Ectodermal cell (in vitro differentiated cells): Measurements from ENCODE around the gene BLOC1S5.
"Not testable (repeated sequence)": the region's sequence is repeated elsewhere in the genome, so short reads cannot be mapped to it uniquely, and the experiment has no call there.

Source experiments
- H3K27ac ChIP-seq: 2 replicates; pipeline ENCODE4 v1.7.0; 2013; ENCODE audit warnings: mild to moderate bottlenecking, low read depth, low read length; ENCODE audit not compliant: insufficient read depth, poor library complexity, severe bottlenecking
- H3K27me3 ChIP-seq: 2 replicates; pipeline ENCODE4 v1.7.0; 2013; ENCODE audit warnings: mild to moderate bottlenecking, low read length; ENCODE audit not compliant: insufficient read depth, control insufficient read depth, poor library complexity, severe bottlenecking
- H3K36me3 ChIP-seq: one replicate; pipeline ENCODE4 v1.7.0; 2013; ENCODE audit warnings: low read length; ENCODE audit not compliant: control insufficient read depth, insufficient read depth
- H3K4me1 ChIP-seq: one replicate; pipeline ENCODE4 v1.7.0; 2013; ENCODE audit warnings: low read length; ENCODE audit not compliant: control insufficient read depth, insufficient read depth
- H3K4me3 ChIP-seq: 2 replicates; pipeline ENCODE4 v1.7.0; 2013; ENCODE audit warnings: low read depth, low read length, control low read depth; ENCODE audit not compliant: insufficient read depth
- H3K9me3 ChIP-seq: 2 replicates; pipeline ENCODE4 v1.7.0; 2013; ENCODE audit warnings: mild to moderate bottlenecking, low read length, moderate library complexity; ENCODE audit not compliant: control insufficient read depth
- WGBS, 2 experiments: methylation state at CpG; one replicate each; pipeline ENCODE4 v1.1.7; 2013; ENCODE audit warnings: missing lambda C conversion rate in 2 of 2; 5-methylcytosine and 5-hydroxymethylcytosine counted together

BLOC1S5 gene

GRCh38 chr6:7997286-7997685 is 66.9 kb downstream of the BLOC1S5 start:
- peaks cover 4% of the 10 kb centered on the region for H3K4me1 ChIP-seq
- H3K4me3 ChIP-seq, result no peak overlapping the region
- no peaks in the 10 kb centered on the region for H3K27me3 ChIP-seq
- 88 to 91% methylated on average over 3 of the region's 3 CpGs for WGBS, 2 experiments
- H3K36me3 ChIP-seq, result no peaks in the 10 kb centered on the region
- no peaks in the 10 kb centered on the region for H3K9me3 ChIP-seq
- no peak overlapping the region for H3K27ac ChIP-seq

- Histone ChIP-seq H3K36me3 (no peaks in the 10 kb centered on the region), H3K4me1 (peaks cover 4% of the 10 kb centered on the region), H3K4me3 (no peak overlapping the region), H3K27me3 (no peaks in the 10 kb centered on the region), H3K9me3 (no peaks in the 10 kb centered on the region), H3K27ac (no peak overlapping the region)
- WGBS, 2 experiments, result 90% methylated on average over 9 of the region's 10 CpGs
Measured at GRCh38 chr6:7996538-7997111, 67.6 kb downstream of the BLOC1S5 start.

GRCh38 chr6:7993952-7994351 is 70.2 kb downstream of the BLOC1S5 start:
- H3K27me3 ChIP-seq, result no peaks in the 10 kb centered on the region
- H3K9me3 ChIP-seq, result no peaks in the 10 kb centered on the region
- 83 to 85% methylated on average over 8 of the region's 8 CpGs for WGBS, 2 experiments
- H3K27ac ChIP-seq, result no peak overlapping the region
- H3K36me3 ChIP-seq, result no peaks in the 10 kb centered on the region
- H3K4me3 ChIP-seq, result no peak overlapping the region
- H3K4me1 ChIP-seq, result peaks cover 4% of the 10 kb centered on the region

GRCh38 chr6:7993399-7993798 is 70.8 kb downstream of the BLOC1S5 start:
- no peaks in the 10 kb centered on the region for H3K9me3 ChIP-seq
- H3K4me3 ChIP-seq, result no peak overlapping the region
- H3K4me1 ChIP-seq, result peaks cover 4% of the 10 kb centered on the region
- H3K36me3 ChIP-seq, result no peaks in the 10 kb centered on the region
- H3K27me3 ChIP-seq, result no peaks in the 10 kb centered on the region
- no peak overlapping the region for H3K27ac ChIP-seq

GRCh38 chr6:7992002-7992815 is 72.0 kb downstream of the BLOC1S5 start:
- WGBS, 2 experiments, result 39 to 48% methylated on average over 6 to 7 of the region's 7 CpGs
- H3K36me3 ChIP-seq, result no peaks in the 10 kb centered on the region
- no peak overlapping the region for H3K27ac ChIP-seq
- no peaks in the 10 kb centered on the region for H3K27me3 ChIP-seq
- no peak overlapping the region for H3K4me3 ChIP-seq
- H3K4me1 ChIP-seq, result peaks cover 4% of the 10 kb centered on the region
- no peaks in the 10 kb centered on the region for H3K9me3 ChIP-seq

GRCh38 chr6:7991536-7991935 is 72.7 kb downstream of the BLOC1S5 start:
- Histone ChIP-seq H3K36me3 (no peaks in the 10 kb centered on the region), H3K27me3 (no peaks in the 10 kb centered on the region), H3K27ac (no peak overlapping the region), H3K4me1 (peaks cover 4% of the 10 kb centered on the region), H3K9me3 (no peaks in the 10 kb centered on the region), H3K4me3 (no peak overlapping the region)
- 81 to 91% methylated on average over 1 of the region's 1 CpG for WGBS, 2 experiments

GRCh38 chr6:7986219-7986618 is 78.0 kb downstream of the BLOC1S5 start:
- Histone ChIP-seq H3K36me3 (no peaks in the 10 kb centered on the region), H3K27ac (no peak overlapping the region), H3K9me3 (no peaks in the 10 kb centered on the region), H3K27me3 (no peaks in the 10 kb centered on the region), H3K4me1 (no peaks in the 10 kb centered on the region), H3K4me3 (no peak overlapping the region)
- WGBS, 2 experiments, result 93 to 95% methylated on average over 31 of the region's 31 CpGs

GRCh38 chr6:7983967-7984366 is 80.2 kb downstream of the BLOC1S5 start:
- H3K9me3 ChIP-seq, H3K36me3 ChIP-seq, H3K4me1 ChIP-seq, H3K27ac ChIP-seq, H3K4me3 ChIP-seq, H3K27me3 ChIP-seq: not testable (repeated sequence)
- WGBS, 2 experiments, result 79 to 80% methylated on average over 6 of the region's 6 CpGs

GRCh38 chr6:7979831-7980230 is 84.4 kb downstream of the BLOC1S5 start:
- peaks cover 4% of the 10 kb centered on the region for H3K27me3 ChIP-seq
- no peaks in the 10 kb centered on the region for H3K36me3 ChIP-seq
- H3K27ac ChIP-seq, result no peak overlapping the region

GRCh38 chr6:7978736-7979135 is 85.5 kb downstream of the BLOC1S5 start:
- WGBS, 2 experiments, result 26 to 28% methylated on average over 2 to 3 of the region's 3 CpGs
- H3K9me3 ChIP-seq, result no peaks in the 10 kb centered on the region
- H3K4me1 ChIP-seq, result peaks cover 3% of the 10 kb centered on the region
- no peak overlapping the region for H3K4me3 ChIP-seq
- H3K27me3 ChIP-seq, result peaks cover 4% of the 10 kb centered on the region
- H3K27ac ChIP-seq, result no peak overlapping the region
- no peaks in the 10 kb centered on the region for H3K36me3 ChIP-seq

More at GRCh38 chr6:7979831-7980230, 84.4 kb downstream of the BLOC1S5 start:
- Histone ChIP-seq H3K4me3 (no peak overlapping the region), H3K4me1 (peaks cover 3% of the 10 kb centered on the region), H3K9me3 (no peaks in the 10 kb centered on the region)
